Measurements from ENCODE around the gene TMEM69. TPM values are rescaled to one million over a fixed set of nuclear protein-coding genes. Genes with fewer than 3 reads are reported as not detected.
A peak's percentile ranks its signal among the peaks of the same experiment; 100 is the strongest.

Gene TMEM69
- polyA plus RNA-seq, 3 donors, result 27.6 to 43.4 (median 36.2) TPM

GRCh38 chr1:45644661-45645060 lies 43.3 kb upstream of the TMEM69 start:
- WGBS (ENCODE audit: insufficient coverage), result no CpG with 5 or more reads among the region's 2 CpGs
- Histone ChIP-seq H4K20me1 (ENCODE audit: insufficient read depth, low read length) (peaks cover 86% of the 10 kb centered on the region), H3K36me3 (replicated peaks in 1 of 2; ENCODE audit: control insufficient read depth in 1 of 2, insufficient read depth in 2 of 2, low read length in 2 of 2) (peaks cover 42 to 83% of the 10 kb centered on the region in 2 donors), H3K4me1 (ENCODE audit: control insufficient read depth in 1 of 2, insufficient read depth in 2 of 2, low read length in 2 of 2) (peaks cover 7 to 8% of the 10 kb centered on the region in 2 donors), H3K27ac (ENCODE audit: low read depth in 1 of 2, low read length in 2 of 2) (peak overlapping the region in 1 of 2 donors; percentile 37), H3K9me3 (replicated peaks in 1 of 2; ENCODE audit: control insufficient read depth in 1 of 2, insufficient read depth in 1 of 2, low read length in 2 of 2) (no peaks in the 10 kb centered on the region), H3K79me2 (ENCODE audit: insufficient read depth, low read length) (peaks cover 50% of the 10 kb centered on the region), H2AFZ (ENCODE audit: insufficient read depth, low read depth, low read length, poor library complexity, severe bottlenecking) (no peak overlapping the region), H3K27me3 (ENCODE audit: control insufficient read depth in 2 of 2, insufficient read depth in 2 of 2, low read length in 2 of 2) (no peaks in the 10 kb centered on the region), H3K9ac (ENCODE audit: insufficient read depth, low read length, poor library complexity, severe bottlenecking) (no peak overlapping the region), H3K4me3 (replicated peaks in 1 of 3; ENCODE audit: low read depth in 2 of 3, low read length in 3 of 3) (no peak overlapping the region), H3K4me2 (replicated peaks; ENCODE audit: extremely low read depth, low read length, poor library complexity, severe bottlenecking) (no peak overlapping the region)
- Mint-ChIP-seq H3K4me3 (no peak overlapping the region), H3K4me1 (peaks cover 13% of the 10 kb centered on the region), H3K9me3 (no peaks in the 10 kb centered on the region), H3K27ac (no peak overlapping the region), H3K36me3 (peaks cover 50 to 51% of the 10 kb centered on the region in 2 donors), H3K27me3 (ENCODE audit: low read depth in 3 of 3) (no peaks in the 10 kb centered on the region)
- no peak for DNase-seq
- TF ChIP-seq CTCF (IDR thresholded peaks at IDR 0.05), result no peak
- intact Hi-C loops (cut with micrococcal nuclease), result no loop called here

GRCh38 chr1:45647248-45648021 lies 40.5 kb upstream of the TMEM69 start:
- Histone ChIP-seq H3K79me2 (ENCODE audit: insufficient read depth, low read length) (peaks cover 68% of the 10 kb centered on the region), H3K27me3 (ENCODE audit: control insufficient read depth in 2 of 2, insufficient read depth in 2 of 2, low read length in 2 of 2) (no peaks in the 10 kb centered on the region)
- H3K27ac Mint-ChIP-seq, result peak overlapping the region; percentile 65 to 93 (median 89)

More at GRCh38 chr1:45647248-45648021, 40.5 kb upstream of the TMEM69 start:
- Mint-ChIP-seq H3K4me1 (peaks cover 13% of the 10 kb centered on the region), H3K4me3 (no peak overlapping the region), H3K36me3 (peaks cover 54 to 75% of the 10 kb centered on the region in 2 donors), H3K27me3 (ENCODE audit: low read depth in 3 of 3) (no peaks in the 10 kb centered on the region), H3K9me3 (no peaks in the 10 kb centered on the region)
- TF ChIP-seq CTCF (IDR thresholded peaks at IDR 0.05), result no peak
- Histone ChIP-seq H3K4me3 (replicated peaks in 1 of 3; ENCODE audit: low read depth in 2 of 3, low read length in 3 of 3) (no peak overlapping the region), H2AFZ (ENCODE audit: insufficient read depth, low read depth, low read length, poor library complexity, severe bottlenecking) (no peak overlapping the region), H3K4me1 (ENCODE audit: control insufficient read depth in 1 of 2, insufficient read depth in 2 of 2, low read length in 2 of 2) (peaks cover 7 to 8% of the 10 kb centered on the region in 2 donors), H3K36me3 (replicated peaks in 1 of 2; ENCODE audit: control insufficient read depth in 1 of 2, insufficient read depth in 2 of 2, low read length in 2 of 2) (peaks cover 41 to 82% of the 10 kb centered on the region in 2 donors), H4K20me1 (ENCODE audit: insufficient read depth, low read length) (peaks cover 91% of the 10 kb centered on the region), H3K9me3 (replicated peaks in 1 of 2; ENCODE audit: control insufficient read depth in 1 of 2, insufficient read depth in 1 of 2, low read length in 2 of 2) (no peaks in the 10 kb centered on the region), H3K4me2 (replicated peaks; ENCODE audit: extremely low read depth, low read length, poor library complexity, severe bottlenecking) (no peak overlapping the region), H3K9ac (ENCODE audit: insufficient read depth, low read length, poor library complexity, severe bottlenecking) (no peak overlapping the region), H3K27ac (ENCODE audit: low read depth in 1 of 2, low read length in 2 of 2) (peak overlapping the region; percentile 11 to 71)
- intact Hi-C loops (cut with micrococcal nuclease), result no loop called here
- peak; percentile 50 to 69 (median 58) for DNase-seq
- WGBS (ENCODE audit: insufficient coverage), result 74% methylated on average over 5 of the region's 9 CpGs

Data from CD14-positive monocyte (primary cell).